ENCODE data around the gene PRMT3. TPM values are rescaled to one million over a fixed set of nuclear protein-coding genes. Genes with fewer than 3 reads are reported as not detected.
"Not testable (repeated sequence)": the region's sequence is repeated elsewhere in the genome, so short reads cannot be mapped to it uniquely, and the experiment has no call there.

The PRMT3 gene
- total RNA-seq, 1 donor from 2014 or later, result 39.6 TPM

- H3K4me3 Mint-ChIP-seq, result no peak overlapping the region
- H2AFZ ChIP-seq (replicated peaks), result no peak overlapping the region
- H3K79me2 ChIP-seq (ENCODE audit: low read depth), result no peaks in the 10 kb centered on the region
- no peaks in the 10 kb centered on the region for H3K27me3 Mint-ChIP-seq (ENCODE audit: insufficient read depth, low read depth)
- peaks cover 3% of the 10 kb centered on the region for H3K9me3 Mint-ChIP-seq
- DNase-seq (ENCODE audit: low spot score), result no peak
- no peak overlapping the region for H3K4me3 ChIP-seq
- no peaks in the 10 kb centered on the region for H3K4me1 ChIP-seq
- H3K4me1 Mint-ChIP-seq, result peaks cover 9% of the 10 kb centered on the region
- no peaks in the 10 kb centered on the region for H3K36me3 ChIP-seq
- no peaks in the 10 kb centered on the region for H4K20me1 ChIP-seq (ENCODE audit: low read depth)
- H3K27ac ChIP-seq, result no peak overlapping the region
- no peaks in the 10 kb centered on the region for H3F3A ChIP-seq (ENCODE audit: low read depth)
- no peaks in the 10 kb centered on the region for H3K27me3 ChIP-seq
- no peaks in the 10 kb centered on the region for H3K9me3 ChIP-seq (ENCODE audit: low read depth)
- H3K9ac ChIP-seq, result no peak overlapping the region
- H3K36me3 Mint-ChIP-seq, result peaks cover 4% of the 10 kb centered on the region
- no peak overlapping the region for H3K27ac Mint-ChIP-seq
- no peak overlapping the region for H3K4me2 ChIP-seq
- TF ChIP-seq EZH2phosphoT487 (IDR thresholded peaks at IDR 0.05) (no peak), EZH2 (IDR thresholded peaks at IDR 0.05) (no peak), CTCF (IDR thresholded peaks at IDR 0.05) (no peak)
Measured at GRCh38 chr11:20483931-20484330, 96.4 kb downstream of the PRMT3 start.

GRCh38 chr11:20484416-20484815 lies 96.9 kb downstream of the PRMT3 start:
- H3K4me3 Mint-ChIP-seq; H3K27ac ChIP-seq; H3K36me3 ChIP-seq; H3K36me3 Mint-ChIP-seq; H3K27me3 ChIP-seq; H3K4me1 ChIP-seq; H3K27ac Mint-ChIP-seq; DNase-seq (ENCODE audit: low spot score); H4K20me1 ChIP-seq (ENCODE audit: low read depth); H3K9ac ChIP-seq; H3K27me3 Mint-ChIP-seq (ENCODE audit: insufficient read depth, low read depth); H3F3A ChIP-seq (ENCODE audit: low read depth); H3K79me2 ChIP-seq (ENCODE audit: low read depth); H3K4me3 ChIP-seq; H2AFZ ChIP-seq (replicated peaks); H3K9me3 Mint-ChIP-seq; H3K9me3 ChIP-seq (ENCODE audit: low read depth); H3K4me2 ChIP-seq: not testable (repeated sequence)
- peaks cover 13% of the 10 kb centered on the region for H3K4me1 Mint-ChIP-seq

- no peak overlapping the region for H3K9ac ChIP-seq
- H3K4me1 ChIP-seq, result peaks cover 9% of the 10 kb centered on the region
- Mint-ChIP-seq H3K36me3 (peaks cover 4% of the 10 kb centered on the region), H3K27me3 (ENCODE audit: insufficient read depth, low read depth) (no peaks in the 10 kb centered on the region), H3K27ac (no peak overlapping the region), H3K4me3 (no peak overlapping the region), H3K4me1 (peaks cover 13% of the 10 kb centered on the region), H3K9me3 (peaks cover 3% of the 10 kb centered on the region)
- H3K27ac ChIP-seq, result no peak overlapping the region
- H4K20me1 ChIP-seq (ENCODE audit: low read depth), result no peaks in the 10 kb centered on the region
- no peak overlapping the region for H3K4me2 ChIP-seq
- TF ChIP-seq CTCF (IDR thresholded peaks at IDR 0.05) (no peak), EZH2phosphoT487 (IDR thresholded peaks at IDR 0.05) (no peak), EZH2 (IDR thresholded peaks at IDR 0.05) (no peak)
- H3K79me2 ChIP-seq (ENCODE audit: low read depth), result no peaks in the 10 kb centered on the region
- no peaks in the 10 kb centered on the region for H3K36me3 ChIP-seq
- DNase-seq (ENCODE audit: low spot score), result no peak
- no peak overlapping the region for H3K4me3 ChIP-seq
- H3K27me3 ChIP-seq, result no peaks in the 10 kb centered on the region
- no peak overlapping the region for H2AFZ ChIP-seq (replicated peaks)
- H3K9me3 ChIP-seq (ENCODE audit: low read depth), result no peaks in the 10 kb centered on the region
- no peaks in the 10 kb centered on the region for H3F3A ChIP-seq (ENCODE audit: low read depth)
Measured at GRCh38 chr11:20488352-20488751, 100.8 kb downstream of the PRMT3 start.

GRCh38 chr11:20489948-20490347 lies 102.4 kb downstream of the PRMT3 start:
- Histone ChIP-seq H3K79me2 (ENCODE audit: low read depth) (no peaks in the 10 kb centered on the region), H3K4me3 (no peak overlapping the region), H3K4me2 (no peak overlapping the region), H3K36me3 (no peaks in the 10 kb centered on the region), H3F3A (ENCODE audit: low read depth) (no peaks in the 10 kb centered on the region), H2AFZ (replicated peaks) (no peak overlapping the region), H3K9me3 (ENCODE audit: low read depth) (no peaks in the 10 kb centered on the region), H3K27ac (no peak overlapping the region), H4K20me1 (ENCODE audit: low read depth) (no peaks in the 10 kb centered on the region), H3K4me1 (peaks cover 9% of the 10 kb centered on the region), H3K9ac (no peak overlapping the region), H3K27me3 (no peaks in the 10 kb centered on the region)
- no peaks in the 10 kb centered on the region for H3K27me3 Mint-ChIP-seq (ENCODE audit: insufficient read depth, low read depth)
- TF ChIP-seq CTCF (IDR thresholded peaks at IDR 0.05) (no peak), EZH2phosphoT487 (IDR thresholded peaks at IDR 0.05) (no peak), EZH2 (IDR thresholded peaks at IDR 0.05) (no peak)
- peaks cover 13% of the 10 kb centered on the region for H3K4me1 Mint-ChIP-seq
- H3K9me3 Mint-ChIP-seq, result no peaks in the 10 kb centered on the region
- no peak overlapping the region for H3K4me3 Mint-ChIP-seq
- no peak for DNase-seq (ENCODE audit: low spot score)
- H3K27ac Mint-ChIP-seq, result no peak overlapping the region
- no peaks in the 10 kb centered on the region for H3K36me3 Mint-ChIP-seq
